ENCODE results near the gene LCN6.

- TF ChIP-seq, protein P1, sequence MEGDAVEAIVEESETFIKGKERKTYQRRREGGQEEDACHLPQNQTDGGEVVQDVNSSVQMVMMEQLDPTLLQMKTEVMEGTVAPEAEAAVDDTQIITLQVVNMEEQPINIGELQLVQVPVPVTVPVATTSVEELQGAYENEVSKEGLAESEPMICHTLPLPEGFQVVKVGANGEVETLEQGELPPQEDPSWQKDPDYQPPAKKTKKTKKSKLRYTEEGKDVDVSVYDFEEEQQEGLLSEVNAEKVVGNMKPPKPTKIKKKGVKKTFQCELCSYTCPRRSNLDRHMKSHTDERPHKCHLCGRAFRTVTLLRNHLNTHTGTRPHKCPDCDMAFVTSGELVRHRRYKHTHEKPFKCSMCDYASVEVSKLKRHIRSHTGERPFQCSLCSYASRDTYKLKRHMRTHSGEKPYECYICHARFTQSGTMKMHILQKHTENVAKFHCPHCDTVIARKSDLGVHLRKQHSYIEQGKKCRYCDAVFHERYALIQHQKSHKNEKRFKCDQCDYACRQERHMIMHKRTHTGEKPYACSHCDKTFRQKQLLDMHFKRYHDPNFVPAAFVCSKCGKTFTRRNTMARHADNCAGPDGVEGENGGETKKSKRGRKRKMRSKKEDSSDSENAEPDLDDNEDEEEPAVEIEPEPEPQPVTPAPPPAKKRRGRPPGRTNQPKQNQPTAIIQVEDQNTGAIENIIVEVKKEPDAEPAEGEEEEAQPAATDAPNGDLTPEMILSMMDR (IDR thresholded peaks at IDR 0.05), result no peak
- TF ChIP-seq POLR2A (IDR thresholded peaks at IDR 0.05), result no peak
- no peak for TF ChIP-seq EP300 (IDR thresholded peaks at IDR 0.05)
Measured at GRCh38 chr9:136740069-136740468, 8.3 kb downstream of the LCN6 start.
